GM18907 (cell line): Measurements from ENCODE around the gene RPL35.

Experiments used
- ATAC-seq: cut with Tn5 transposase; IDR thresholded peaks from one replicate; pipeline ENCODE4 v1.9.1; 2021; ENCODE audit warnings: mild to moderate bottlenecking, moderate library complexity; ENCODE audit not compliant: unreplicated experiment

The RPL35 gene

GRCh38 chr9:124820698-124821623, 40.8 kb downstream of the RPL35 start:
- ATAC-seq = no peak

DNA sequence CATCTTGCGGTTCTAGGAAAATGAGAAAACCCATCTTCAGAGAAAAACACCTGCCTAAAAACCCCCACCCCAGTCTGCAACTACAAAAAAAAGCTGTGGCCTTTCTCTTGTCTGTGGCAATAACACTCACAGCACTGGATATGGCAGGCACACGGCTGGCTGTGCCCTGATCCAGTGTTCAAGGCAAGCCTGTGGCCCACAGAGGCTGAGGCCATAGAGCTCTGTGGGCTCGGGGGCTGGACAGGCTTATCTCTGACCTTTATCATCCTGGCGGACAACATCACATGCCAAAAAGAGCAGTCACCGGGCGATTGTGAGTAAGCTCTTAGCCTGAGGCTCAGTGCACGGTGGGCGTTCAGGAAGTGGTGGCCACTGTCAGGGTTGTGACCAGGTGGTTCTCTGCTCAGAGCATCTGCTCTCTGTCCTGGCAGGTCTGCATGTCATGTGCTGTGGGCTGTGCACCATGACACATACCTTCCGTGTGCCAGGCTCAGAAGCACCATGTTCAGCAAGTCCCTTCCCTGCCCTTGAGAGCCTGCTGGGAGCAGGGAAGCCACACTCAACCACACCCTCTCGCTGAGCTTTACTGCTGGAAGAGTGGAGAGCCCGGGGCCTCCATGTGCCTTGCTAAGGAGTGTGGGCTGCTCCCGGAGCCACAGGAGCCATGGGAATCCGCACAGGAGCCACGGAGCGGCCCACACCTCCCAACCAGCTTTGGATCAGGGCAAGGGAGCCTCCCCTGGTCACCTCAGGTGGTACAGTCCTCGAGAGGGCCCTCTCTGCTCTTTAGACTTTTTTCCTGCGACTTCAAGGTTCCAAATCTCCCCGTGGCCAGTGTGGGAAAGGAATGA, 43.1 kb downstream of the RPL35 start:
- no peak for ATAC-seq

- ATAC-seq = no peak
These were observed 46.2 kb downstream of the RPL35 start for GRCh38 chr9:124815601-124816000.

DNA sequence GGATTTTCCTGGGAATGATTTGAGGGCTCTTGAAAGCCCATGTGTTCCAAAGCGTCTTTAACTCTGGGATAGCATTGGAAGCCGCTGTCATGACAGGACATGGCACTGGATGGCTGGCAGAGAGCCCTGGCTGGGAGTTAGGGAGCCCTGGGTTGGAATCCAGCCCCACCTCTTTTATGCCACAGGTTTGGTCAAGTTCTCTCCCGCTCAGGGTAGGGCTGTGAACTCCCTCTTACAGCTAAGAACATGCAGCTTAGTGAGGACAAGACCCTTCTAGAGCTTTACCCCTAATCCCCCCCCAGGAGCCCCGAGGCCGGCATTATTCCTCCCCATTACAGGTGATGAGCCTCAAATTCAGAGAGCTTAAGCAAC, 47.6 kb downstream of the RPL35 start:
- ATAC-seq = no peak

- no peak for ATAC-seq
These were observed 48.1 kb downstream of the RPL35 start for GRCh38 chr9:124813501-124814163.

DNA sequence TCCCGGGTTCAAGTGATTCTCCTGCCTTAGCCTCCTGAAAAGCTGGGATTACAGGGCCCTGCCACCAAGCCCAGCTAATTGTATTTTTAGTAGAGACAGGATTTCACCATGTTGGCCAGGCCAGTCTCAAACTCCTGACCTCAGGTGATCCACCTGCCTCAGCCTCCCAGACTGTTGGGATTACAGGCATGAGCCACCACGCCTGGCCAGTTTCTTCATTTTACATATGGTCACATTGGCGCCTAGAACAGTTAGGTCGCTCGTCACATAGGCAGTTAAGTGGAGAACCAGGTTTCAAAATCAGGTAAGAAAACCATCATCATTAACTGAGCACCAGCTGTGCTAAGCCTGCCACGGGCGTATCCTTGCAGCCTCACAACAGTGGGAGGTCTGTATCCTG, 48.7 kb downstream of the RPL35 start:
- ATAC-seq = no peak

- no peak for ATAC-seq
These were observed 49.3 kb downstream of the RPL35 start for GRCh38 chr9:124812441-124812876.

DNA sequence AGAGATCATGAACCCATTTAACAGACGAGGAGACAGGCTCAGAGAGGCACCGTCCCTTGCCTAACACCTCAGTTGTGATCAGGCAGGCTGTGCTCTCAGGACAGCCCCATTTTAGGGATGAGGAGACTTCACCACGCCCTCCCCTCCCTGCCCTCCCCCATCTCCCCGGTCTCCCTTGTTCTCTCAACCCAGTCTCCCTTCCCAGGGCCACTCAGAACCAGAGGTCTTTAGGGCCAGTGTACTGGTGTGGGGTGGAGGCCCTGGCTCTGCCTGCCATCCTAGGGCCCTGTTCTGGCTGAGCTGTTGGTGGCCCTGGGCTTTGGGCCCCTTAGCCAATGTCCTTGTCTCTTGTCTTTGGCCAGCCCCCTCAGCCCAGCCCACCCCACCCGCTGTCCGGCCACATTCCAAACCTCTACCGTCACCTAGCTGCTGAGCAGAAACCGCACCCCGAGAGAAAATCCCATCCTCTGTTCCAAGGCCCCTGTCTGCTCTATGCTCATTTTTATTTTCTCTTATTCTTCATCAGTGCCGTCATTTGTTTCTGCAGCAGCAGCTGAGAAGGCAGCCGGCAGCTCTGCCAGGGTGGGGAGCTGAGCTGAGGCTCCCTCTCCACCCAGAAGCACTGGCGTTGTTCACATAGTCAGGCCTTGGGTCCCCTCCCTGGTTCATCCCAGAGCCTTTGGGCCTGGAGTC, 50.9 kb downstream of the RPL35 start:
- ATAC-seq = no peak

GRCh38 chr9:124809741-124810500, 51.8 kb downstream of the RPL35 start:
- ATAC-seq = no peak

DNA sequence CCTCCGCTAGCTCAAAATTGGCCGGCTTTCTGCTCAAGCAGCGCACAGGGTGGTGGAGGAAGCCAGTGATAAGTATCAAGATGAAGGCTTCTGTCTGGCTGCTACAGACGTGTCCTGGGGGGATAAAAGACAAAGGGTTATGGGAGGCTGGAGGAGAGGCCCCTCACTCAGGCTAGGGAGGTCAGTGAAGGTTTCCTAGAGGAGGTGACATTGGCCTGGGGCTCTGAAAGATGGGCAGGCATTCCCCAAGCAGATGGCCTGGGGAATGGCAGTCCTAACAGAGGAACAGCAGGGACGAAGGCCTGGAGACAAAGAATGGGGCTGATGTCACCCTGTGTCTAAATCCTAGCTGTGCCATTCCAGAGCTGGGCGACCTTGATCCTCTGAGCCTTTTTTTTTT, 52.5 kb downstream of the RPL35 start:
- ATAC-seq = no peak

DNA sequence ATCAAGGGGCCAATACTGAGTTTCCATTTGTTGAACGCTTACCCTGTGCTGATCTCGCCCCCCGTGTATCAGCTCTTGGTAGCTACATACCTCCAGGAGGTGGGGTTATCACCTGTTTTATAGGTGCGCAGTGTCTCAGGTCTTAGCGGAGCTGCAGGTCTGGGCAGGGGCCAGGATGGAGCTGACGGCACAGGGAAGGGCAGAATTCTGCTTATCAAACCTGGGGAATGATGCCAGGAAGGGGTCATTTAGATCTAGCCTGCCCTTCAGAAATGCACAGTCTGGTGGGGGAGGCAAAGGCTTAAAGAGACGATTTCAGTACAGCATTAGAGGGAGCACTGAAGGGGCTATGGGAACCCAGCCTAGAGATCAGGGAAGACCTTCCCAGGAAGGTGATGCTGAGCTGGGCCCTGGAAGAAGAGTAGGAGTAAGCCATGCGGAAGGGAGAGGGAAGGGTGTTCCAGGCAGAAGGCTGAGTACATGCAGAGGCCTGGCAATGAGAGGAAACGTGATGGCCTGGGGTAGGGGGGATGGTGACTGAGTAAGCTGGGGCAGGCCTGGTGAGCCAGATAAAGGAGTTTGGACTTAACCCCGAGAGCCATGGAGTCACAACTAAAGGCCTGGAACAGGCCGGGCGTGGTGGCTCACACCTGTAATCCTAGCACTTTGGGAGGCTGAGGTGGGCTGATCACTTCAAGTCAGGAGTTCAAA, 53.4 kb downstream of the RPL35 start:
- ATAC-seq = no peak
